Umbilical cord (tissue), 2 donors: ENCODE data around the gene ENAM. TPM values are rescaled to one million over a fixed set of nuclear protein-coding genes. Genes with fewer than 3 reads are reported as not detected.
"Not testable (repeated sequence)": the region's sequence is repeated elsewhere in the genome, so short reads cannot be mapped to it uniquely, and the experiment has no call there.

Experiments
- DNase-seq: peaks from one replicate; pipeline ENCODE4 v3.0.0-alpha.2; 2015; ENCODE audit warnings: low spot score
- total RNA-seq: library from RNA; depleted of rRNA; stranded (reverse); fragments of >200 nt; gene quantifications from one replicate; pipeline ENCODE4 v1.2.3, GENCODE V29; 2014; ENCODE audit warnings: low replicate concordance; ENCODE audit not compliant: insufficient read depth

Gene ENAM
- total RNA-seq, 1 donor from 2014 or later: 1.4 TPM

DNA sequence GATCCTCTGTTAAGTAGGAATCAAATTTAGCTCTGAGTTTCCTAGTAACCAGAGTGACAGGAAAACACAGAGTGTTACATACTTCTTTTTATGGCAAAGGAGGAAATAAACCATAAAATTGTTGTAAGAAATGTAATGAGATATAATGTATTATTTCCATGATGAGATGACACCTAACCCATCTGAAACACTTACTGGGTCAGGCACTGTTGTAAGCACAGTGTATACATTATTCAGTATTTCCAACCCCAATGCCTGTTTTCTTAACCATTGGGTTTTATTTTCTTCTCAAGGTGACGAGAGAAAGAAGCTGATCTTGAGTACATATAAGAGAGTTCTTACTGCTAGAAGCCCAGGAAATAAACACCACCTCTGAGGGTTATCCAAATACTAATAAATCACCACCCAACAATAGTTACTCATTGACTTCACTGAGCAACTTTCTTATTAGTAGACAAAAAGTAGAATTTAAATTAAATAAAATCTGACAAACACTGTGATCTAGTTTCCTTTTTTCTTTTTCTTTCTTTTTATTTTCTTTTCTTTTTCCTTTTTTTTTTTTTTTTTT, 4.2 kb upstream of the ENAM start:
- no peak for DNase-seq

GRCh38 chr4:70627620-70628019, 924 bp upstream of the ENAM start:
- DNase-seq: no peak

DNA sequence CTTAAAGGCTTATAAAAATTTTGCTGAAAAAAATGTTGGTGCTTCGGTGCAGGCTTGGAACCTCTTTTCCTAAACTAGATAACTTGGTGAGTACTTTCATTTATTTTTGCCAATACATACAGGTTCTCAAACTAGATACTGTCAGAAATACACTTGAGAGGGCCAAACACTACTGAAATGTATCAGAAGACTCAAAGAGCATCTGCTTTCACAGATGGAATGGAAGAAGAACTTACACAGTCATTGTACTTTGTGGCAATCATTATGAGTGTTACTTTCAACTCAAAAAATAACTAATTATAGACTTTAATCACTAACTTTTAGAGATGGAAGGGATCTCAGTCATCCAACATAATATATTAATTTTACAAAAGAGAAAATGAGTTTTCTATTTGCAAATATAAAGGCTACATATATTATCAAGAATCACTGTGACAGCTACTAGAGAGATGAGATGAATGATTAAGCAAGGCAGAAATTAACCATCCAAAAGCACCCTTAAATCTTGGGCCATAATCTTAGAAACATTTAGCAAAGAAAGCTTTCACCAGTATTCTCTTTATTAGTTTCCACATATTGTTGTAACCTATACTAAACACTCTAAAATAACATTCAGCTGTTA, 1.0 kb downstream of the ENAM start:
- no peak for DNase-seq

GRCh38 chr4:70630162-70630561, 1.6 kb downstream of the ENAM start:
- DNase-seq: no peak

- DNase-seq: no peak
Observed at GRCh38 chr4:70632028-70632427, 3.5 kb downstream of the ENAM start.

DNA sequence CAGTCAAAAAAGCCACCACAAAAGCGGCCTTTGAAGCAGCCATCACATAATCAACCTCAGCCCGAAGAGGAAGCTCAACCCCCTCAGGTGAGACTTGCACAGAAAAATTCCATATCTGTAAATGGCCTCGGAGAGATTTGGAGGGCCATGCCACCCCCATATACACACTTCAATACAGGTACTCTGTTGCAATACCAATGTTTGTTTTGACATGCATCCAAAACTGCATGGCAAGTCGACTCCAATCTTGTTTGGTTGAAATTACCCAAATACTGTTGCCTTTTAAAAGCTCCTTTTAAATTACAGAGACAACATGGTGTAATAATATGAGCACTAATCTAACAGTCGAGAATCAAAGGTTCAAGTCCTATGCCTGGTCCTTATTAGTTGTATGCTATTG, 5.9 kb downstream of the ENAM start:
- DNase-seq: no peak

DNA sequence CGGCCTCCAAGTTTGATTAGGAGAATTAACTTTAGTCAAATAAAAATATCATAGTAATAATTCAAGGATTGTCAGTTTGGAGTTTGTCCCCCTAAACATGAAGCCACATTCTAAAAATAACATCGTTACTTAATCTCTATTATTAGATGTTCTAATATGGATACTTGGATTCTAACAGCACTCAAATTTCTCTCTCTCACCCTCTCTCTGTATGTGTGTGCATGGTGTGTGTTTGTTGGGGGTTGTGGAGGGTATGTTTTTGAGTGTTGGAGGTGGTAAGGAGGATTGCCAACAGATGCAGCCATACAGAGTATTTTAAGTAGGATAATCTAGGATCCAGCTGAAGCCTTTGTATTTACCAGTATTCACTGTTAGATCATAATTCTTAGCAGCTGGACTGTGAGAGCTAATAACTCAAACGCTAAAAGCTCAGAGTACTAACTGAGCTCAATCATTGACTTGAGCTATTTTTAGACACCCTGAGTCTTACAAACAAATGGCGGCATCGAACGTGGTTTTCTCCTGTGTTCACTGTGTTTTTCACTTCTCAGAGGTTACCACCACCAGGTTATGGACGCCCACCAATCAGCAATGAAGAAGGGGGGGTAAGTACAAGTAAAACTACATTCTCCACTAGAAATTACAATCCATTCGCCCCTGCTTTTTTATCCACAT, 8.8 kb downstream of the ENAM start:
- DNase-seq: peak; percentile 46

- DNase-seq: no peak
Observed at GRCh38 chr4:70640192-70640591, 11.6 kb downstream of the ENAM start.

DNA sequence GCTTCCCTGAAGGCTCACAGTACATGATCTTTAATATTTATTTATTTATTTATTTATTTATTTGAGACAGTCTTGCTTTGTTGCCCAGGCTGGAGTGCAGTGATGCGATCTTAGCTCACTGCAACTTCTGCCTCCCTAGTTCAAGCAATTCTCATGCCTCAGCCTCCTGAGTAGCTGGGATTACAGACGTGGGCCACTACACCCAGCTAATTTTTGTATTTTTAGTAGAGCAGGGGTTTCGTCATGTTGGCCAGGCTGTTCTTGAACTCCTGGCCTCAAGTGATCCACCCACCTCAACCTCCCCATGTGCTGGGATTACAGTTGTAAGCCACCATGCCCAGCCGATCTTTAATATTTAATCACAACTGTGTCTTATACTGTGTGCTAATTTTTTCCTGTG, 22.2 kb downstream of the ENAM start:
- DNase-seq: not testable (repeated sequence)

GRCh38 chr4:70651864-70652506, 23.4 kb downstream of the ENAM start:
- peak; percentile 46 for DNase-seq

DNA sequence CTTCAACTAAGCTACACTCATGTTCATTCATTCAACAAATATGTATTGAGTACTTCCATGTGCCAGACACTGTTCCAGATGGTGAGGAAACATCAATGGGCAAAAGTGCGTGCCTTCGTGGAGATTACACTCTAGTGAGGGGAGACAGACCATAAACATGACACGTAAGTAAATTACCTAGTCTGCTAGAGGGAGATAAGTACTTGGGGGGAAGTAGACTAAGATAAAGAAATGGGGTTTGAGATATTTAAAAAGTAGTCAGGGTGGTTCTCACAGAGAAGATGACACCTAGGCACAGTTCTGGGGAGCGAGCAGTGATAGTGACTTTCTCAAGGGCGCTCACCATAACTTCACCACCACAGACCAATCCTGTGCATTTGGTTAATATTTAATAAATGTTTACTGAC, 26.1 kb downstream of the ENAM start:
- DNase-seq: peak; percentile 14

GRCh38 chr4:70657326-70657725, 28.8 kb downstream of the ENAM start:
- DNase-seq: no peak

GRCh38 chr4:70658418-70658817, 29.9 kb downstream of the ENAM start:
- DNase-seq: no peak

DNA sequence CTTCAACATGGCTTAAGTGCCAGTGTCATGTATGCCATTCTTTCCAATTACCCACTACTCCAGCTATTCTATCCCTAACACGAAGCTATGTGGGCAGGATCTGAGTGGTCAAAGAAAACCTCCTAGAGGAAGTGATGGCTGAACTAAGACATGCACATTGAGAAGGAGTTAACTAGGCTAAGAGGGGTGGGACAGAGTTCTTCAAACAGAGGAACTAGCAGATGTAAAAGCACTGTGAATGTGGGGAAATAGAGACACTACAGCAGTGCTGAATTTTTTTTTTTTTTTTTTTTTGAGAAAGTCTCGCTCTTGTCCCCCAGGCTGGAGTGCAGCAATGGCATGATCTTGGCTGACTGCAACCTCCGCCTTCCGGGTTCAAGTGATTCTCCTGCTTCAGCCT, 31.6 kb downstream of the ENAM start:
- no peak for DNase-seq

GRCh38 chr4:70661309-70661922, 32.9 kb downstream of the ENAM start:
- not testable (repeated sequence) for DNase-seq

- peak; percentile 21 for DNase-seq
Observed at GRCh38 chr4:70666369-70666768, 37.8 kb downstream of the ENAM start, which contains the start of gene JCHAIN. Gene JCHAIN, minus strand, starts transcription at chr4:70666508. Its CDS starts 18 bp downstream, at chr4:70666490.

- DNase-seq: no peak
Observed at GRCh38 chr4:70667740-70668535, 39.4 kb downstream of the ENAM start.

DNA sequence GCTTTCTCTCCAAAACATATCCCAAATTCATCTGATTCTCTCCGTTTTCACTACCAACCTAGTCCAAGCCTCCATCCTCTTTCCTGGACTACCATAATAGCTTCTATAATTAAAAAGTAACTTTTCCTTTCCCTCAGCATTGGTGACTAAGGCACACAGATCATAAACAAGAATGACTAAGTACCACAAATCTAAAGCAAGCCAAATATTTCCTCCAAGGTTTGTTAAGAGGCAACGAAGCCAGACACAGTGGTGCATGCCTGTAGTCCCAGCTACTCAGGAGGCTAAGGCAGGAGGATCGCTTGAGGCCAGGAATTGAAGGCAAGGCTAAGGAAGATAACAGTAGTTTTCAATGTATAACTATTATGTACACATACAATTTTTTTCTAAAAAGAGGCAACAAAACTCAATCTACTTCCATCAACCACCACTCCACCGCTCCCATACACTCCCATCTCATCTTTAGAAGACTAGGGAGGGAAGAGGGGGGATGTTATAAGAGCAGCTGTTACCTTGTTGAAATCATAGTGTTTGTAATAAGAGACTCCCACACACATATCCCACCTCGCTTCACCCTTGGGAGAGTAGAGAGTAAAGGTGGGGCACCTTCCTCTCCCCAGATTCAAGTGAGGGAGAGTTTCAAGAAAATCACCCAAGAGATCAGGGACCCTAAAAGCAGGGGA, 41.9 kb downstream of the ENAM start:
- DNase-seq: no peak

GRCh38 chr4:70671091-70671490, 42.5 kb downstream of the ENAM start:
- no peak for DNase-seq

DNA sequence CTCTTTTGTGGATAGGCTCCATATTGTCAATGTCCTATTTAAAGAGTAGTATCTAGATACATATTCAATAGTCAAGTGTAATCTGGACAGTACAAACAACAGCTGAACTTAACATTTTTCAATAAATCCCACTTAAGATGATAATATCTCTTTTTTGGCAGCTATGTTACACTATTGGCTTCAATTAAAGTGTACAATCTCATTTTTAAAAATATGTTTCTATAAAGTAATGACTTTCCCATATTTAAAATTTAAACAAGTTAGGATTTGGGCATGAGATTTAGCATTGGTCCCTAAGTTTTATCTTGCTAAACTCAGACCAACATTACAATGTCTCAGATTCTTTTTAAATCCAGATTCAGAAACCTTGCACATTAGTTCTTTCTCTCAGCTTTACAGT, 45.6 kb downstream of the ENAM start:
- peak; percentile 2 for DNase-seq

- no peak for DNase-seq
Observed at GRCh38 chr4:70674731-70675130, 46.2 kb downstream of the ENAM start.
